Measurements from ENCODE around the gene KRTAP5-10.
"Not testable (repeated sequence)": the region's sequence is repeated elsewhere in the genome, so short reads cannot be mapped to it uniquely, and the experiment has no call there.

The KRTAP5-10 gene

GRCh38 chr11:71565263-71565662 is at the start of gene KRTAP5-10:
TSS of gene KRTAP5-10 (plus strand) at chr11:71565563. CDS start at chr11:71565588, 25 bp downstream.
- DNase-seq (ENCODE audit: low read depth), result no peak

GRCh38 chr11:71518506-71519471 is 46.6 kb upstream of the KRTAP5-10 start:
- DNase-seq (ENCODE audit: low read depth), result no peak

GRCh38 chr11:71519546-71519945 is 45.8 kb upstream of the KRTAP5-10 start:
- DNase-seq (ENCODE audit: low read depth), result no peak

GRCh38 chr11:71525188-71525937 is 40.0 kb upstream of the KRTAP5-10 start:
- DNase-seq (ENCODE audit: low read depth), result no peak

- DNase-seq (ENCODE audit: low read depth), result no peak
Measured at GRCh38 chr11:71525938-71526495, 39.3 kb upstream of the KRTAP5-10 start.

- DNase-seq (ENCODE audit: low read depth), result not testable (repeated sequence)
Measured at GRCh38 chr11:71526796-71527575, 38.4 kb upstream of the KRTAP5-10 start, which contains the start of gene KRTAP5-7. TSS of gene KRTAP5-7 (plus strand) at chr11:71527267. CDS start at chr11:71527301, 34 bp downstream.

GRCh38 chr11:71527576-71528210 is 37.7 kb upstream of the KRTAP5-10 start:
- no peak for DNase-seq (ENCODE audit: low read depth)

GRCh38 chr11:71530602-71531001 is 34.8 kb upstream of the KRTAP5-10 start:
- DNase-seq (ENCODE audit: low read depth), result no peak

GRCh38 chr11:71532036-71532610 is 33.2 kb upstream of the KRTAP5-10 start:
- no peak for DNase-seq (ENCODE audit: low read depth)

GRCh38 chr11:71534711-71535608 is 30.4 kb upstream of the KRTAP5-10 start:
- not testable (repeated sequence) for DNase-seq (ENCODE audit: low read depth)

GRCh38 chr11:71535825-71536224 is 29.5 kb upstream of the KRTAP5-10 start:
- no peak for DNase-seq (ENCODE audit: low read depth)

- DNase-seq (ENCODE audit: low read depth), result no peak
Measured at GRCh38 chr11:71537537-71537936, 27.8 kb upstream of the KRTAP5-10 start.

GRCh38 chr11:71537977-71538665 is 27.2 kb upstream of the KRTAP5-10 start, which contains the start of gene KRTAP5-8:
TSS of gene KRTAP5-8 (plus strand) at chr11:71538025. CDS start at chr11:71538056, 31 bp downstream.
- not testable (repeated sequence) for DNase-seq (ENCODE audit: low read depth)

GRCh38 chr11:71538666-71538990 is 26.7 kb upstream of the KRTAP5-10 start:
- no peak for DNase-seq (ENCODE audit: low read depth)

- DNase-seq (ENCODE audit: low read depth), result no peak
Measured at GRCh38 chr11:71539017-71539416, 26.3 kb upstream of the KRTAP5-10 start.

GRCh38 chr11:71539971-71540370 is 25.4 kb upstream of the KRTAP5-10 start:
- not testable (repeated sequence) for DNase-seq (ENCODE audit: low read depth)

- DNase-seq (ENCODE audit: low read depth), result not testable (repeated sequence)
Measured at GRCh38 chr11:71540521-71541304, 24.6 kb upstream of the KRTAP5-10 start.

GRCh38 chr11:71542382-71542781 is 23.0 kb upstream of the KRTAP5-10 start:
- no peak for DNase-seq (ENCODE audit: low read depth)
